OCI-LY7 (cell line): ENCODE results near the gene TCTN1. TPM values are rescaled to one million over a fixed set of nuclear protein-coding genes. Genes with fewer than 3 reads are reported as not detected.

Experiments used
- BruUV-seq: library from RNA; stranded (reverse); fragments of 400-500 nt; replicated peaks from 2 replicates; lab custom pipeline; 2021; lab: Mats Ljungman, UMichigan
- CTCF ChIA-PET: fragments of 300-600 bp; sonication (Branson Sonifier 250); formaldehyde crosslinking; loops from one replicate; lab custom pipeline; 2022; ENCODE audit warnings: antibody characterized with exemption; ENCODE audit not compliant: unreplicated experiment; lab: Charles Lee
- POLR2A ChIA-PET: fragments of 300-600 bp; sonication (Branson Sonifier 250); formaldehyde crosslinking; loops from one replicate; lab custom pipeline; 2022; ENCODE audit warnings: antibody characterized with exemption; lab: Charles Lee
- DNase-seq: peaks from one replicate; pipeline ENCODE4 v3.0.0-alpha.2; 2015; ENCODE audit warnings: low spot score
- H2AFZ ChIP-seq: fragments of 200-600 bp; sonication (generic), shearing (Covaris generic); 2 replicates; pipeline ENCODE4 v1.6.1; 2014; ENCODE audit warnings: mild to moderate bottlenecking, antibody characterized with exemption, low read length, moderate library complexity
- H3K27ac ChIP-seq: fragments of 200-600 bp; sonication (generic); 2 replicates; pipeline ENCODE4 v1.5.1; 2014; ENCODE audit warnings: mixed run types, low read depth, mild to moderate bottlenecking, moderate library complexity, low read length, inconsistent platforms; ENCODE audit not compliant: poor library complexity, severe bottlenecking
- H3K36me3 ChIP-seq: fragments of 200-600 bp; sonication (generic); 2 replicates; pipeline ENCODE4 v1.6.1; 2014; ENCODE audit warnings: mild to moderate bottlenecking, antibody characterized with exemption, low read length, moderate library complexity, mixed read lengths; ENCODE audit not compliant: insufficient read depth
- H3K4me1 ChIP-seq: fragments of 200-600 bp; sonication (generic); 2 replicates; pipeline ENCODE4 v1.5.1; 2014; ENCODE audit warnings: mild to moderate bottlenecking, low read length; ENCODE audit not compliant: insufficient read depth, poor library complexity, severe bottlenecking
- H3K4me2 ChIP-seq: fragments of 200-600 bp; sonication (generic); 2 replicates; pipeline ENCODE4 v1.6.1; 2014; ENCODE audit warnings: mild to moderate bottlenecking, low read length
- H3K4me3 ChIP-seq: fragments of 200-600 bp; sonication (generic); 2 replicates; pipeline ENCODE4 v1.5.1; 2014; ENCODE audit warnings: mild to moderate bottlenecking, low read depth, low read length; ENCODE audit not compliant: poor library complexity, severe bottlenecking
- H3K79me2 ChIP-seq: fragments of 200-600 bp; sonication (generic); 2 replicates; pipeline ENCODE4 v1.6.1; 2016; ENCODE audit warnings: low read depth, mild to moderate bottlenecking, low read length, moderate library complexity, mixed read lengths; ENCODE audit not compliant: insufficient read depth
- H3K9me2 ChIP-seq: fragments of 200-600 bp; sonication (generic); 2 replicates; pipeline ENCODE4 v1.6.1; 2016; ENCODE audit warnings: mild to moderate bottlenecking, low read length, mixed read lengths; ENCODE audit not compliant: insufficient read depth
- H3K9me3 ChIP-seq: fragments of 200-600 bp; sonication (generic); 2 replicates; pipeline ENCODE4 v1.6.1; 2014; ENCODE audit warnings: mild to moderate bottlenecking, mixed run types, low read length, mixed read lengths
- H4K20me1 ChIP-seq: fragments of 200-600 bp; sonication (generic); 2 replicates; pipeline ENCODE4 v1.6.1; 2014; ENCODE audit warnings: mild to moderate bottlenecking, antibody characterized with exemption, low read length, moderate library complexity, mixed read lengths; ENCODE audit not compliant: insufficient read depth
- CTCF ChIP-seq: fragments of 200-600 bp; sonication (generic); conservative IDR thresholded peaks from 2 replicates; pipeline ENCODE4 v1.5.1; 2014; ENCODE audit warnings: mild to moderate bottlenecking, antibody characterized with exemption, low read length, moderate library complexity, mixed read lengths
- EZH2phosphoT487 ChIP-seq: fragments of 200-600 bp; sonication (generic); IDR thresholded peaks from 2 replicates; pipeline ENCODE4 v1.6.1; 2018; ENCODE audit warnings: low read depth, borderline replicate concordance, mild to moderate bottlenecking, mixed run types, antibody characterized with exemption, low read length, moderate library complexity, mixed read lengths
- intact Hi-C: fragments of 100-400 bp; cut with micrococcal nuclease; formaldehyde crosslinking; loops from one replicate; pipeline ENCODE4 v1.10.0; 2022; ENCODE audit not compliant: unreplicated experiment
- total RNA-seq, 2 experiments: library from RNA; depleted of rRNA in 1 of 2; stranded (reverse); fragments of >200 nt in 1 of 2; shearing (Covaris generic) in 1 of 2; gene quantifications; 2 replicates each; pipeline ENCODE4 v1.2.3, GENCODE V29; 2014 to 2022

Gene TCTN1
- total RNA-seq, 2 experiments from 2014 or later, result 8.7 to 19.9 TPM

- Histone ChIP-seq H3K9me3 (no peaks in the 10 kb centered on the region), H3K79me2 (no peaks in the 10 kb centered on the region), H3K4me3 (no peak overlapping the region), H4K20me1 (no peaks in the 10 kb centered on the region), H3K27ac (no peak overlapping the region), H3K4me2 (no peak overlapping the region), H3K36me3 (no peaks in the 10 kb centered on the region), H3K9me2 (no peaks in the 10 kb centered on the region), H3K4me1 (peaks cover 76% of the 10 kb centered on the region), H2AFZ (no peak overlapping the region)
- intact Hi-C loops, result no loop called here
- TF ChIP-seq CTCF, result no peak
- no peak for TF ChIP-seq EZH2phosphoT487
- no TSS peak for BruUV-seq
- DNase-seq, result no peak
- CTCF ChIA-PET, result no interaction called here
- POLR2A ChIA-PET, result interaction anchor here (1.4 to 2.8 kb wide), 3 partner anchors 10 to 23 kb away, joined by 4 to 16 read pairs (median 7); no protein-coding TSS in a partner anchor
Observed at GRCh38 chr12:110637869-110638441, 24.0 kb downstream of the TCTN1 start.

GRCh38 chr12:110638796-110639195, 24.9 kb downstream of the TCTN1 start:
- Histone ChIP-seq H3K27ac (no peak overlapping the region), H3K4me1 (peaks cover 68% of the 10 kb centered on the region), H3K36me3 (no peaks in the 10 kb centered on the region), H3K4me3 (no peak overlapping the region), H3K4me2 (no peak overlapping the region), H3K9me3 (no peaks in the 10 kb centered on the region), H3K79me2 (no peaks in the 10 kb centered on the region), H4K20me1 (no peaks in the 10 kb centered on the region), H2AFZ (no peak overlapping the region), H3K9me2 (no peaks in the 10 kb centered on the region)
- no peak for DNase-seq
- no peak for TF ChIP-seq EZH2phosphoT487
- no peak for TF ChIP-seq CTCF
- BruUV-seq, result no TSS peak
- intact Hi-C loops, result no loop called here
- ChIA-PET CTCF (interaction anchor here (1.1 kb wide), 1 partner anchor 36 kb away, joined by 3 read pairs; no protein-coding TSS in a partner anchor), POLR2A (interaction anchor here (0.7 to 1.5 kb wide), 3 partner anchors 9 to 57 kb away, joined by 3 to 7 read pairs (median 4); no protein-coding TSS in a partner anchor)
